SK-N-SH (cell line): ENCODE measurements around the gene AKAP6.

Experiments used
- FOXJ3 ChIP-seq: sonication (generic); formaldehyde crosslinking; IDR thresholded peaks from 2 replicates; pipeline ENCODE4 v1.5.1; 2020; ENCODE audit warnings: mild to moderate bottlenecking, missing genetic modification reagents
- TF ChIP-seq, protein P1 (sequence below): fragments of 200-600 bp; sonication (generic); IDR thresholded peaks from 2 replicates; pipeline ENCODE4 v1.6.1; 2017; ENCODE audit warnings: antibody characterized with exemption, mild to moderate bottlenecking, moderate library complexity

DNA sequence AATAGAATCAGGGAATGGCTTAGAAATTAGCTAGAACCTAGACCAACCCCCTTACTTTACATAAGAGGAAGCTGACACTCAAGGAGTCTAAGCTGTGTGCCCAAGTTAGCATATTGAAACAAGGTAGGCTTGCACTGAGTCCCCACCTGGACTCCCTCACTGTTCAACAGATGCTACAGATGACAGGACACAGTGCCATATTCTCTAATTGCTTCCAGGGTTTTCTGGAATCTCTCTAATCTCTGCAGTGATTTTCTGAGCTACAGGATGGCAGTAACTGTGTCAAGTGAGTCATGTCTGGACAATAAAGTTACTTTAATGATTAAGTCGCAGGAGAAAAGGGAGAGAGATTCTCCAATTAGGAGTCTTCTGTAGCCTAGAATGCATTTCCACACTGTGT, 35.8 kb downstream of the AKAP6 start:
- TF ChIP-seq, protein P1, sequence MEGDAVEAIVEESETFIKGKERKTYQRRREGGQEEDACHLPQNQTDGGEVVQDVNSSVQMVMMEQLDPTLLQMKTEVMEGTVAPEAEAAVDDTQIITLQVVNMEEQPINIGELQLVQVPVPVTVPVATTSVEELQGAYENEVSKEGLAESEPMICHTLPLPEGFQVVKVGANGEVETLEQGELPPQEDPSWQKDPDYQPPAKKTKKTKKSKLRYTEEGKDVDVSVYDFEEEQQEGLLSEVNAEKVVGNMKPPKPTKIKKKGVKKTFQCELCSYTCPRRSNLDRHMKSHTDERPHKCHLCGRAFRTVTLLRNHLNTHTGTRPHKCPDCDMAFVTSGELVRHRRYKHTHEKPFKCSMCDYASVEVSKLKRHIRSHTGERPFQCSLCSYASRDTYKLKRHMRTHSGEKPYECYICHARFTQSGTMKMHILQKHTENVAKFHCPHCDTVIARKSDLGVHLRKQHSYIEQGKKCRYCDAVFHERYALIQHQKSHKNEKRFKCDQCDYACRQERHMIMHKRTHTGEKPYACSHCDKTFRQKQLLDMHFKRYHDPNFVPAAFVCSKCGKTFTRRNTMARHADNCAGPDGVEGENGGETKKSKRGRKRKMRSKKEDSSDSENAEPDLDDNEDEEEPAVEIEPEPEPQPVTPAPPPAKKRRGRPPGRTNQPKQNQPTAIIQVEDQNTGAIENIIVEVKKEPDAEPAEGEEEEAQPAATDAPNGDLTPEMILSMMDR = no peak
- no peak for TF ChIP-seq FOXJ3 (CRISPR knock-in tag)
